Activated CD4-positive, alpha-beta memory T cell treated with anti-CD3 and anti-CD28 coated beads for 36 hours (primary cell): ENCODE results near the gene CEP192. TPM values are rescaled to one million over a fixed set of nuclear protein-coding genes. Genes with fewer than 3 reads are reported as not detected.

ENCODE experiments used
- CTCF ChIA-PET: fragments of 350-600 bp; sonication (Branson Sonifier 250); formaldehyde crosslinking; loops from one replicate; lab custom pipeline; 2021; ENCODE audit warnings: antibody characterized with exemption, inconsistent platforms; lab: Charles Lee
- POLR2A ChIA-PET: fragments of 350-600 bp; sonication (Branson Sonifier 250); formaldehyde crosslinking; loops from one replicate; lab custom pipeline; 2021; ENCODE audit warnings: antibody characterized with exemption; lab: Charles Lee
- DNase-seq: peaks from one replicate; pipeline ENCODE4 v3.0.0-alpha.2; 2020
- H3K27ac Mint-ChIP-seq: one replicate; pipeline ENCODE4 v1.8.0; 2021; ENCODE audit warnings: mixed read lengths
- H3K27me3 Mint-ChIP-seq: one replicate; pipeline ENCODE4 v1.8.0; 2021; ENCODE audit warnings: mixed read lengths
- H3K36me3 Mint-ChIP-seq: one replicate; pipeline ENCODE4 v1.8.0; 2021; ENCODE audit warnings: mixed read lengths
- H3K4me1 Mint-ChIP-seq: one replicate; pipeline ENCODE4 v1.8.0; 2021; ENCODE audit warnings: low read depth, mixed read lengths
- H3K4me3 Mint-ChIP-seq: one replicate; pipeline ENCODE4 v1.8.0; 2021; ENCODE audit warnings: mild to moderate bottlenecking, mixed read lengths
- H3K9me3 Mint-ChIP-seq: one replicate; pipeline ENCODE4 v1.8.0; 2021; ENCODE audit warnings: mixed read lengths
- intact Hi-C: fragments of 100-400 bp; cut with micrococcal nuclease; formaldehyde crosslinking; loops from one replicate; pipeline ENCODE4 v1.15.1; 2023
- total RNA-seq, 2 experiments: library from RNA; stranded (reverse); gene quantifications; one replicate each; pipeline ENCODE4 v1.2.3, GENCODE V29; 2021

CEP192 gene
- total RNA-seq, 2 experiments from 2014 or later = 31.0 to 34.0 TPM

DNA sequence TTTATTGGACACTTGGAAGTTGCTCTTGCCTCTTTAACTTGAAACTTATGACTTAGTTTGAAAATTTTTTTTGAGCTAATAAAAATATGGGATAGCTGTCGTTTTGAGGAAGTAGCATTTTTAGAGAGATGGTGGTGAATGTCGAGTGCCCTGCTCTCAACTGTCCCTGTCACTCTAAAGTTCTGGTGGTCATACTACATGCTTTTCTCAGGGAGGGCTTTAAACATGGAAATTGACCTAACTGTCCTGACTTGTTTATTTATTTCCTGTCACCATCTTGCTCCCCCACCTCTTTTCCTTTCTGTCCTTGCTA, 16.0 kb downstream of the CEP192 start:
- ChIA-PET CTCF (no interaction called here), POLR2A (no interaction called here)
- no peaks in the 10 kb centered on the region for H3K4me1 Mint-ChIP-seq
- H3K36me3 Mint-ChIP-seq = peaks cover 12% of the 10 kb centered on the region
- H3K4me3 Mint-ChIP-seq = no peak overlapping the region
- no peak for DNase-seq
- no peaks in the 10 kb centered on the region for H3K27me3 Mint-ChIP-seq
- H3K9me3 Mint-ChIP-seq = no peaks in the 10 kb centered on the region
- H3K27ac Mint-ChIP-seq = no peak overlapping the region
- intact Hi-C loops = no loop called here

GRCh38 chr18:13011719-13012118, 20.6 kb downstream of the CEP192 start:
- no peak for DNase-seq
- no peaks in the 10 kb centered on the region for H3K4me1 Mint-ChIP-seq
- ChIA-PET POLR2A (no interaction called here), CTCF (no interaction called here)
- H3K9me3 Mint-ChIP-seq = no peaks in the 10 kb centered on the region
- H3K36me3 Mint-ChIP-seq = peaks cover 46% of the 10 kb centered on the region
- no peak overlapping the region for H3K4me3 Mint-ChIP-seq
- H3K27me3 Mint-ChIP-seq = no peaks in the 10 kb centered on the region
- H3K27ac Mint-ChIP-seq = no peak overlapping the region
- intact Hi-C loops = no loop called here

- no peaks in the 10 kb centered on the region for H3K9me3 Mint-ChIP-seq
- H3K4me1 Mint-ChIP-seq = peaks cover 16% of the 10 kb centered on the region
- POLR2A ChIA-PET = interaction anchor here (0.6 kb wide), 1 partner anchor 312 kb away, joined by 3 read pairs; no protein-coding TSS in a partner anchor
- no peaks in the 10 kb centered on the region for H3K27me3 Mint-ChIP-seq
- H3K27ac Mint-ChIP-seq = no peak overlapping the region
- intact Hi-C loops = no loop called here
- H3K36me3 Mint-ChIP-seq = peaks cover 54% of the 10 kb centered on the region
- CTCF ChIA-PET = interaction anchor here (1.0 to 1.5 kb wide), 3 partner anchors 9 to 145 kb away, joined by 3 to 4 read pairs (median 3); no protein-coding TSS in a partner anchor
- no peak overlapping the region for H3K4me3 Mint-ChIP-seq
- no peak for DNase-seq
These were observed 23.1 kb downstream of the CEP192 start for GRCh38 chr18:13014232-13014631.

- Mint-ChIP-seq H3K4me3 (no peak overlapping the region), H3K27ac (no peak overlapping the region), H3K27me3 (no peaks in the 10 kb centered on the region), H3K4me1 (peaks cover 18% of the 10 kb centered on the region), H3K36me3 (peaks cover 56% of the 10 kb centered on the region), H3K9me3 (no peaks in the 10 kb centered on the region)
- POLR2A ChIA-PET = no interaction called here
- no peak for DNase-seq
- intact Hi-C loops = no loop called here
- CTCF ChIA-PET = interaction anchor here (1.0 to 1.5 kb wide), 2 partner anchors 31 to 145 kb away, joined by 3 to 4 read pairs; no protein-coding TSS in a partner anchor
These were observed 23.7 kb downstream of the CEP192 start for GRCh38 chr18:13014818-13015217.

DNA sequence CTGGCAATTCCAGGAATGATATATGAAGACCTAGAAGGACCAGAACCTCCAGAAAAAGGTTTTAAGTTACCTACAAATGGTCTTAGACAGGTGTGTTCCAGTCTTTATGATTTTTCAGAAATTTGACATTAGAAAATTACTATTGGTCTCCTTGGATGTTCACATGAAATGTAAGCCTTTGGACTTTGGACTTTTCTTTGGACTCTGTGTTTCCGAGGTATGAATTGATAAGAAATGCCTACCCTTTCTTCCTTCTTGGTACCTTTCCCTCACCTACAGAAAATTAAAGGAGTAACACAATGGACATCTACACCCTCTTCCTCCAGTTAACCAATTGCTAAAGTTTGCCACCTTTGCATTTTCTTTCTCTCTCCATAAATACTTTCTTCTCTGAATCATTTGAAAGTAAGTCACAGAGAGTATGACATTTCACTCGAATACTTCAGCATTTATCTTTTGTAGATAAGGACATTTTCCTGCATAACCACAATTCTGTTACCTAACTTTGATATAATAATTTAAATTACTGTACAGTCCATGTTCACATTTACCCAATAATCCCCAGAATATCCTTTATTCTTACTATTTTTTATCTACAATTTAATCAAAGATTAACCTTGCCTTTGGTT, 26.2 kb downstream of the CEP192 start:
- Mint-ChIP-seq H3K9me3 (no peaks in the 10 kb centered on the region), H3K4me3 (no peak overlapping the region), H3K36me3 (peaks cover 72% of the 10 kb centered on the region), H3K4me1 (peaks cover 29% of the 10 kb centered on the region), H3K27me3 (no peaks in the 10 kb centered on the region), H3K27ac (no peak overlapping the region)
- ChIA-PET CTCF (interaction anchor here (1.2 kb wide), 1 partner anchor 142 kb away, joined by 6 read pairs; no protein-coding TSS in a partner anchor), POLR2A (interaction anchor here (1.6 kb wide), 1 partner anchor 26 kb away, joined by 7 read pairs; the partner anchor contains the start of gene CEP192)
- intact Hi-C loops = no loop called here
- no peak for DNase-seq

DNA sequence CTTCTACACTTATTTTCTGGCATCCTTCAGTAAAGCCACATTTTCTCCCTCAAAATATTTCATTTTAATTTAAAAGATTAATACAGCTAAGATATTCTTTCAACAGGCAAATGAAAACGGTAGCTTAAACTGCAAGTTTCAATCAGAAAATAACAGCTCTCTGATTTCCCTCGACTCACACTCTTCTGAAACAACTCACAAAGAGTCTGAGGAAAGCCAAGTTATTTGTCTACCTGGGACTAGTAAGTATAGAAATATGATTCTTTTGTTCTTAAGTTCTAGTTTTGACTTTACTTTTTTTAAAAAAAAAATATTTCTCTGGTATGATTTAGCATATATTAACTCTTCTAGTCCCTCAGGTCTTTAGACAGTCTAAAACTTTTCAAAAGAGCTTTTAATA, 27.2 kb downstream of the CEP192 start:
- Mint-ChIP-seq H3K4me1 (peaks cover 29% of the 10 kb centered on the region), H3K4me3 (no peak overlapping the region), H3K9me3 (no peaks in the 10 kb centered on the region), H3K27me3 (no peaks in the 10 kb centered on the region), H3K36me3 (peaks cover 71% of the 10 kb centered on the region), H3K27ac (no peak overlapping the region)
- intact Hi-C loops = no loop called here
- no peak for DNase-seq
- ChIA-PET POLR2A (interaction anchor here (1.2 to 1.6 kb wide), 2 partner anchors 20 to 27 kb away, joined by 3 to 7 read pairs; partner anchors contain the start of gene CEP192), CTCF (interaction anchor here (0.5 to 1.2 kb wide), 4 partner anchors 13 to 141 kb away, joined by 3 to 6 read pairs (median 4); no protein-coding TSS in a partner anchor)

GRCh38 chr18:13019301-13019700, 28.1 kb downstream of the CEP192 start:
- intact Hi-C loops = no loop called here
- no peaks in the 10 kb centered on the region for H3K27me3 Mint-ChIP-seq
- peaks cover 29% of the 10 kb centered on the region for H3K4me1 Mint-ChIP-seq
- CTCF ChIA-PET = interaction anchor here (0.7 kb wide), 1 partner anchor 28 kb away, joined by 3 read pairs; no protein-coding TSS in a partner anchor
- H3K4me3 Mint-ChIP-seq = no peak overlapping the region
- H3K36me3 Mint-ChIP-seq = peaks cover 72% of the 10 kb centered on the region
- DNase-seq = no peak
- H3K27ac Mint-ChIP-seq = no peak overlapping the region
- POLR2A ChIA-PET = no interaction called here
- no peaks in the 10 kb centered on the region for H3K9me3 Mint-ChIP-seq

GRCh38 chr18:13022644-13023043, 31.5 kb downstream of the CEP192 start:
- POLR2A ChIA-PET = no interaction called here

GRCh38 chr18:13025233-13025632, 34.1 kb downstream of the CEP192 start:
- CTCF ChIA-PET = no interaction called here
- POLR2A ChIA-PET = no interaction called here
- intact Hi-C loops = no loop called here

More at GRCh38 chr18:13022644-13023043, 31.5 kb downstream of the CEP192 start:
- no peak overlapping the region for H3K27ac Mint-ChIP-seq
- no peak overlapping the region for H3K4me3 Mint-ChIP-seq
- CTCF ChIA-PET = interaction anchor here (0.6 to 0.8 kb wide), 2 partner anchors 9 to 50 kb away, joined by 3 to 4 read pairs; no protein-coding TSS in a partner anchor
- H3K9me3 Mint-ChIP-seq = no peaks in the 10 kb centered on the region
- H3K27me3 Mint-ChIP-seq = no peaks in the 10 kb centered on the region
- peaks cover 29% of the 10 kb centered on the region for H3K4me1 Mint-ChIP-seq
- no peak for DNase-seq
- intact Hi-C loops = no loop called here
- H3K36me3 Mint-ChIP-seq = peaks cover 58% of the 10 kb centered on the region

DNA sequence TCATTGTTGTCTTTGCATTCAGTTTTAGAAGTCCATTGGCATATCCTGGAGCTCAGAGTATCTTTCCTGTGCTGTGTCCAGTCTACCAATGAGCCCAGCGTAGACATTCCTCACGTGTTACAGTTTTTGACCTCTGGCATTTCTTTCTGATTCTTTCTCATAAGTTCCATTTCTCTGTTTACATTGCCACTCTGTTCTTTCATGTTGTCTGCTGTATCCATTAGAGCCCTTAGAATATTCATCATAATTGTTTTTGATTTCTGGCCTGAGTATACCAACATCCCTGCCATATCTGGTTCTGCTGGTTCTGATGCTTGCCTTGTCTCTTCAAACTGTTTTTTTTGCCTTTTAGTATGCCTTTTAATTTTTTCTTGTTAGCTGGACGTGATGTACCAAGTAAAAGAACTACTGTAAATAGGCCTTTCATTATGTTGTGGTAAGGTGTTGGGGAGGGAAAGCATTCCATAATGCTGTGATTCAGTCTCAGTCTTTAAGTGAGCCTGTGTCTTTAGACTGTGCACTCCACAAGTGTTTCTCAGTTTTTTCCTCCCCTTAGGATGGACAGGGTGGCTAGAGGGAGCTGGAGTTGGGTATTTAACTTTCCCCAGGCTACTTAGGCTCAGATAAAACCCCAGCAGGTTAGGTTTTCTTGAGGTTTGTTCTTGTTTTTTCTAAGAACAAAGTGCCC, 35.6 kb downstream of the CEP192 start:
- no peak for DNase-seq
- H3K4me3 Mint-ChIP-seq = no peak overlapping the region
- ChIA-PET POLR2A (no interaction called here), CTCF (no interaction called here)
- H3K36me3 Mint-ChIP-seq = peaks cover 44% of the 10 kb centered on the region
- H3K9me3 Mint-ChIP-seq = no peaks in the 10 kb centered on the region
- H3K27me3 Mint-ChIP-seq = no peaks in the 10 kb centered on the region
- intact Hi-C loops = no loop called here
- H3K4me1 Mint-ChIP-seq = peaks cover 10% of the 10 kb centered on the region
- no peak overlapping the region for H3K27ac Mint-ChIP-seq

More at GRCh38 chr18:13025233-13025632, 34.1 kb downstream of the CEP192 start:
- H3K36me3 Mint-ChIP-seq = peaks cover 47% of the 10 kb centered on the region
- H3K27ac Mint-ChIP-seq = no peak overlapping the region
- H3K9me3 Mint-ChIP-seq = no peaks in the 10 kb centered on the region
- no peak for DNase-seq
- H3K4me3 Mint-ChIP-seq = no peak overlapping the region
- H3K4me1 Mint-ChIP-seq = peaks cover 11% of the 10 kb centered on the region
- no peaks in the 10 kb centered on the region for H3K27me3 Mint-ChIP-seq

GRCh38 chr18:13028869-13029268, 37.7 kb downstream of the CEP192 start:
- intact Hi-C loops = no loop called here
- no peak for DNase-seq
- ChIA-PET POLR2A (no interaction called here), CTCF (no interaction called here)
- H3K27me3 Mint-ChIP-seq = no peaks in the 10 kb centered on the region
- H3K27ac Mint-ChIP-seq = no peak overlapping the region
- no peaks in the 10 kb centered on the region for H3K9me3 Mint-ChIP-seq
- peaks cover 41% of the 10 kb centered on the region for H3K36me3 Mint-ChIP-seq
- no peak overlapping the region for H3K4me3 Mint-ChIP-seq
- H3K4me1 Mint-ChIP-seq = peaks cover 12% of the 10 kb centered on the region

GRCh38 chr18:13032173-13032572, 41.0 kb downstream of the CEP192 start:
- H3K36me3 Mint-ChIP-seq = peaks cover 45% of the 10 kb centered on the region
- no peaks in the 10 kb centered on the region for H3K9me3 Mint-ChIP-seq
- POLR2A ChIA-PET = no interaction called here

More at GRCh38 chr18:13032173-13032572, 41.0 kb downstream of the CEP192 start:
- H3K4me3 Mint-ChIP-seq = no peak overlapping the region
- H3K27me3 Mint-ChIP-seq = no peaks in the 10 kb centered on the region
- CTCF ChIA-PET = no interaction called here
- no peak overlapping the region for H3K27ac Mint-ChIP-seq
- DNase-seq = no peak
- intact Hi-C loops = no loop called here
- peaks cover 14% of the 10 kb centered on the region for H3K4me1 Mint-ChIP-seq
